ENCODE measurements around the gene AURKB. TPM values are rescaled to one million over a fixed set of nuclear protein-coding genes. Genes with fewer than 3 reads are reported as not detected.

AURKB gene
- total RNA-seq, 4 donors from 2014 or later: 2.2 to 8.6 (median 5.6) TPM

GRCh38 chr17:8224891-8225812, 14.8 kb upstream of the AURKB start:
- no peak overlapping the region for H3K4me3 ChIP-seq
- H3K9me3 ChIP-seq: no peaks in the 10 kb centered on the region
- 88 to 91% methylated on average over 8 to 26 of the region's 26 CpGs for WGBS, 2 donors (ENCODE audit: low coverage in 1 of 2)
- no peak for TF ChIP-seq POLR2A (IDR thresholded peaks at IDR 0.05)
- TF ChIP-seq EP300 (IDR thresholded peaks at IDR 0.05; ENCODE audit: low read depth): no peak
- TF ChIP-seq CTCF (IDR thresholded peaks at IDR 0.05): no peak
- TF ChIP-seq POLR2AphosphoS5 (IDR thresholded peaks at IDR 0.05): no peak
- peaks cover 0 to 17% (median 7%) of the 10 kb centered on the region in 4 donors for H3K36me3 ChIP-seq
- peaks cover 8 to 35% (median 19%) of the 10 kb centered on the region in 4 donors for H3K4me1 ChIP-seq
- intact Hi-C loops (cut with DNase I; ENCODE audit: low total_unique reads): no loop called here
- no peak for DNase-seq
- in situ Hi-C loops (cut with MboI; ENCODE audit: low pct_ligation_motif_present in 1 of 4, low pct_unique_long_range_greater_than_20kb in 1 of 4, low sequenced_read_pairs in 3 of 4): no loop called here
- no peaks in the 10 kb centered on the region for H3K27me3 ChIP-seq
- H3K27ac ChIP-seq: peak overlapping the region in 2 of 4 donors; percentile 81 to 98

GRCh38 chr17:8223356-8224126, 13.2 kb upstream of the AURKB start:
- in situ Hi-C loops (cut with MboI; ENCODE audit: low pct_ligation_motif_present in 1 of 4, low pct_unique_long_range_greater_than_20kb in 1 of 4, low sequenced_read_pairs in 3 of 4): no loop called here

GRCh38 chr17:8222630-8223355, 12.4 kb upstream of the AURKB start:
- Histone ChIP-seq H3K27me3 (no peaks in the 10 kb centered on the region), H3K4me3 (peak overlapping the region; percentile 46 to 82 (median 52)), H3K9me3 (no peaks in the 10 kb centered on the region), H3K27ac (peak overlapping the region; percentile 95 to 99 (median 98)), H3K4me1 (peaks cover 8 to 40% (median 20%) of the 10 kb centered on the region in 4 donors), H3K36me3 (no peaks in the 10 kb centered on the region)
- 0% methylated on average over 12 to 27 of the region's 49 CpGs for WGBS, 2 donors (ENCODE audit: low coverage in 1 of 2)
- DNase-seq: peak; percentile 94
- in situ Hi-C loops (cut with MboI; ENCODE audit: low pct_ligation_motif_present in 1 of 4, low pct_unique_long_range_greater_than_20kb in 1 of 4, low sequenced_read_pairs in 3 of 4) (no loop called here), intact Hi-C loops (cut with DNase I; ENCODE audit: low total_unique reads) (loop anchor here (2.0 kb wide), 1 partner anchor 36 kb away; no protein-coding TSS in a partner anchor)
- TF ChIP-seq EP300 (IDR thresholded peaks at IDR 0.05; ENCODE audit: low read depth): no peak
- TF ChIP-seq POLR2A (IDR thresholded peaks at IDR 0.05): peak; percentile 79
- peak; percentile 91 to 93 (median 92) for TF ChIP-seq POLR2AphosphoS5 (IDR thresholded peaks at IDR 0.05)
- TF ChIP-seq CTCF (IDR thresholded peaks at IDR 0.05): no peak

More at GRCh38 chr17:8223356-8224126, 13.2 kb upstream of the AURKB start:
- peaks cover 0 to 1% (median 0%) of the 10 kb centered on the region in 4 donors for H3K36me3 ChIP-seq
- intact Hi-C loops (cut with DNase I; ENCODE audit: low total_unique reads): loop anchor here (2.0 kb wide), 1 partner anchor 37 kb away; no protein-coding TSS in a partner anchor
- no peaks in the 10 kb centered on the region for H3K9me3 ChIP-seq
- WGBS, 2 donors (ENCODE audit: low coverage in 1 of 2): 9% methylated on average over 27 of the region's 27 CpGs; no CpG with 5 or more reads in 1 of the 2 donors
- TF ChIP-seq CTCF (IDR thresholded peaks at IDR 0.05) (no peak), POLR2A (IDR thresholded peaks at IDR 0.05) (peak; percentile 27)
- peak overlapping the region; percentile 95 to 99 (median 98) for H3K27ac ChIP-seq
- no peaks in the 10 kb centered on the region for H3K27me3 ChIP-seq
- H3K4me3 ChIP-seq: peak overlapping the region; percentile 46 to 82 (median 52)
- DNase-seq: peak; percentile 74
- H3K4me1 ChIP-seq: peaks cover 8 to 37% (median 20%) of the 10 kb centered on the region in 4 donors
